ENCODE measurements around the gene PIGBOS1.
"Not testable (repeated sequence)": the region's sequence is repeated elsewhere in the genome, so short reads cannot be mapped to it uniquely, and the experiment has no call there.

The PIGBOS1 gene

GRCh38 chr15:55318588-55319494 lies at the start of gene PIGBOS1, which contains the start of gene PIGB:
Gene PIGBOS1 (minus strand): TSS chr15:55319123. CDS start chr15:55317792, 1,331 bp downstream.
Gene PIGB (plus strand): TSS chr15:55319222. CDS start chr15:55319251, 29 bp downstream.
- peak; percentile 46 for DNase-seq

GRCh38 chr15:55366981-55367380 lies 48.1 kb upstream of the PIGBOS1 start:
- DNase-seq = no peak

- no peak for DNase-seq
These were observed 43.7 kb upstream of the PIGBOS1 start for GRCh38 chr15:55362641-55363040.

GRCh38 chr15:55361048-55361447 lies 42.1 kb upstream of the PIGBOS1 start:
- DNase-seq = no peak

- DNase-seq = no peak
These were observed 41.3 kb upstream of the PIGBOS1 start for GRCh38 chr15:55360256-55360655.

- DNase-seq = no peak
These were observed 39.5 kb upstream of the PIGBOS1 start for GRCh38 chr15:55358471-55358870.

- no peak for DNase-seq
These were observed 38.9 kb upstream of the PIGBOS1 start for GRCh38 chr15:55357774-55358173.

GRCh38 chr15:55356985-55357585 lies 38.2 kb upstream of the PIGBOS1 start:
- no peak for DNase-seq

GRCh38 chr15:55353025-55353424 lies 34.1 kb upstream of the PIGBOS1 start:
- no peak for DNase-seq

- DNase-seq = no peak
These were observed 30.4 kb upstream of the PIGBOS1 start for GRCh38 chr15:55349282-55349681.

- no peak for DNase-seq
These were observed 29.4 kb upstream of the PIGBOS1 start for GRCh38 chr15:55348281-55348778.

- DNase-seq = no peak
These were observed 25.3 kb upstream of the PIGBOS1 start for GRCh38 chr15:55344206-55344605.

GRCh38 chr15:55343168-55343567 lies 24.2 kb upstream of the PIGBOS1 start:
- peak; percentile 31 for DNase-seq

GRCh38 chr15:55337160-55337559 lies 18.2 kb upstream of the PIGBOS1 start:
- DNase-seq = no peak

- DNase-seq = no peak
These were observed 16.1 kb upstream of the PIGBOS1 start for GRCh38 chr15:55334997-55335396.

GRCh38 chr15:55334371-55334770 lies 15.4 kb upstream of the PIGBOS1 start:
- DNase-seq = no peak

- no peak for DNase-seq
These were observed 8.5 kb upstream of the PIGBOS1 start for GRCh38 chr15:55327387-55327786.

GRCh38 chr15:55322467-55322866 lies 3.5 kb upstream of the PIGBOS1 start:
- DNase-seq = no peak

- DNase-seq = no peak
These were observed 2.0 kb upstream of the PIGBOS1 start for GRCh38 chr15:55320963-55321362.

- DNase-seq = no peak
These were observed 1.3 kb upstream of the PIGBOS1 start for GRCh38 chr15:55320238-55320550.

GRCh38 chr15:55319537-55320237 lies 764 bp upstream of the PIGBOS1 start:
- DNase-seq = no peak

- DNase-seq = not testable (repeated sequence)
These were observed 16.1 kb downstream of the PIGBOS1 start for GRCh38 chr15:55302801-55303200.

- no peak for DNase-seq
These were observed 21.6 kb downstream of the PIGBOS1 start for GRCh38 chr15:55297315-55297714.

Data from DMS79 (cell line).